A204.1 (cell line): ENCODE measurements around the gene DDIT4.
"Not testable (repeated sequence)": the region's sequence is repeated elsewhere in the genome, so short reads cannot be mapped to it uniquely, and the experiment has no call there.

Source experiments
- FAIRE-seq: peaks from 2 replicates; lab custom pipeline; 2012; peaks lifted over from hg19 to GRCh38; lab: Jason Lieb, UNC

Gene DDIT4

GRCh38 chr10:72267819-72268399 is 5.8 kb upstream of the DDIT4 start:
- FAIRE-seq, result no peak

- not testable (repeated sequence) for FAIRE-seq
Measured at GRCh38 chr10:72268475-72269200, 5.1 kb upstream of the DDIT4 start.

GRCh38 chr10:72270607-72271281 is 3.0 kb upstream of the DDIT4 start:
- no peak for FAIRE-seq

GRCh38 chr10:72272689-72273409 is 875 bp upstream of the DDIT4 start:
- FAIRE-seq, result no peak

GRCh38 chr10:72274213-72274729 is 547 bp downstream of the DDIT4 start:
- FAIRE-seq, result no peak

- FAIRE-seq, result no peak
Measured at GRCh38 chr10:72274730-72275350, 1.1 kb downstream of the DDIT4 start.

GRCh38 chr10:72275351-72276012 is 1.8 kb downstream of the DDIT4 start:
- no peak for FAIRE-seq

GRCh38 chr10:72276013-72276387 is 2.3 kb downstream of the DDIT4 start:
- FAIRE-seq, result no peak

- no peak for FAIRE-seq
Measured at GRCh38 chr10:72276421-72277339, 3.0 kb downstream of the DDIT4 start.

GRCh38 chr10:72277340-72277995 is 3.7 kb downstream of the DDIT4 start:
- FAIRE-seq, result no peak

GRCh38 chr10:72277996-72278667 is 4.4 kb downstream of the DDIT4 start:
- FAIRE-seq, result no peak

- no peak for FAIRE-seq
Measured at GRCh38 chr10:72278668-72279393, 5.1 kb downstream of the DDIT4 start.

GRCh38 chr10:72279587-72279986 is 5.9 kb downstream of the DDIT4 start:
- FAIRE-seq, result not testable (repeated sequence)

- no peak for FAIRE-seq
Measured at GRCh38 chr10:72283131-72283530, 9.4 kb downstream of the DDIT4 start.

GRCh38 chr10:72285972-72286521 is 12.3 kb downstream of the DDIT4 start:
- FAIRE-seq, result no peak

- no peak for FAIRE-seq
Measured at GRCh38 chr10:72291019-72291532, 17.4 kb downstream of the DDIT4 start.

- FAIRE-seq, result no peak
Measured at GRCh38 chr10:72292223-72292691, 18.5 kb downstream of the DDIT4 start.

- no peak for FAIRE-seq
Measured at GRCh38 chr10:72295330-72295910, 21.7 kb downstream of the DDIT4 start.
